Measurements from ENCODE around the gene MYOZ2.

The MYOZ2 gene

GRCh38 chr4:119103263-119103662 lies 32.4 kb upstream of the MYOZ2 start:
- H3K4me3 ChIP-seq (IDR thresholded peaks at IDR 0.05; ENCODE audit: insufficient read depth, low read depth, low read length), result no peak overlapping the region
- no peaks in the 10 kb centered on the region for H3K4me1 ChIP-seq (ENCODE audit: low read depth, poor library complexity, severe bottlenecking)
- no peak overlapping the region for H3K4me2 ChIP-seq
- no peak overlapping the region for H3K27ac ChIP-seq
- H3K9ac ChIP-seq, result no peak overlapping the region
- no peaks in the 10 kb centered on the region for H3K27me3 ChIP-seq (ENCODE audit: insufficient read depth, low read depth)
- H3K36me3 ChIP-seq (ENCODE audit: insufficient read depth), result no peaks in the 10 kb centered on the region
- no peaks in the 10 kb centered on the region for H4K20me1 ChIP-seq (ENCODE audit: insufficient read depth)
- no peak for TF ChIP-seq CTCF (conservative IDR thresholded peaks at IDR 0.05; ENCODE audit: low read depth, low read length)
- no peak overlapping the region for H2AFZ ChIP-seq (ENCODE audit: low read depth)
- no peaks in the 10 kb centered on the region for H3K79me2 ChIP-seq (ENCODE audit: insufficient read depth, low read depth)

DNA sequence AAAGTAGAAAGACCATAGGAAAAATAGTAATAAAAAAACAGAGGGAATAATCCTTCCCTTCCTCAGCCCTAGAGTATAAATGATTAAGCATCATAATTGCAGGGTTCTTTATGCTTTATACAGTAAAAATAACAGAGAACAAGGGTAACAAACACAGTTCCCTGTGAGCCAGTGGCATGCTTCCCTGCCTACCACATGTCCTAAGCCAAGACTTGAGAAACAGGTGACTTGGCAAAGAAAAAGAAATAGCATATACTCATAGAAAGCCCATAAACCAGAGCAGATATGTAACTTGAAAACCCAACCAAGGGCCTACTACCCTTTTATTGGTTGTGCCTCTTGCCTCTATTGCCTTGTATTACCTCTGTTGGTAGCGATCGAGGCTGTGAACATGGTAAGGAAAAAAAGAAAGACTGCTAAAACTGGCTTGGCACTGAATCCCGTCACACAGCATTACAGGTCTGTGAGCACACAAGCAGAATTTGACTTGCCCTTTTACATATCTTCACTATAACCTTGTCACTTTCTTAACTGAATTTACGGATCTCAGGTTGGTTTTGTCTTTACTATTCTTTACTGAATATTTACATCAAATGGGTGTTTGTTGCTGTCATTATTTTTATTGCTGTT lies 30.9 kb upstream of the MYOZ2 start:
- Histone ChIP-seq H3K36me3 (ENCODE audit: insufficient read depth) (no peaks in the 10 kb centered on the region), H3K4me2 (no peak overlapping the region), H3K27me3 (ENCODE audit: insufficient read depth, low read depth) (no peaks in the 10 kb centered on the region), H3K27ac (no peak overlapping the region), H2AFZ (ENCODE audit: low read depth) (no peak overlapping the region), H3K9ac (no peak overlapping the region), H3K4me3 (IDR thresholded peaks at IDR 0.05; ENCODE audit: insufficient read depth, low read depth, low read length) (no peak overlapping the region), H3K79me2 (ENCODE audit: insufficient read depth, low read depth) (no peaks in the 10 kb centered on the region), H4K20me1 (ENCODE audit: insufficient read depth) (no peaks in the 10 kb centered on the region), H3K4me1 (ENCODE audit: low read depth, poor library complexity, severe bottlenecking) (no peaks in the 10 kb centered on the region)
- TF ChIP-seq CTCF (conservative IDR thresholded peaks at IDR 0.05; ENCODE audit: low read depth, low read length), result no peak

- Histone ChIP-seq H3K4me2 (no peak overlapping the region), H3K4me3 (IDR thresholded peaks at IDR 0.05; ENCODE audit: insufficient read depth, low read depth, low read length) (no peak overlapping the region), H3K27ac (no peak overlapping the region)
Observed at GRCh38 chr4:119105605-119106004, 30.0 kb upstream of the MYOZ2 start.

DNA sequence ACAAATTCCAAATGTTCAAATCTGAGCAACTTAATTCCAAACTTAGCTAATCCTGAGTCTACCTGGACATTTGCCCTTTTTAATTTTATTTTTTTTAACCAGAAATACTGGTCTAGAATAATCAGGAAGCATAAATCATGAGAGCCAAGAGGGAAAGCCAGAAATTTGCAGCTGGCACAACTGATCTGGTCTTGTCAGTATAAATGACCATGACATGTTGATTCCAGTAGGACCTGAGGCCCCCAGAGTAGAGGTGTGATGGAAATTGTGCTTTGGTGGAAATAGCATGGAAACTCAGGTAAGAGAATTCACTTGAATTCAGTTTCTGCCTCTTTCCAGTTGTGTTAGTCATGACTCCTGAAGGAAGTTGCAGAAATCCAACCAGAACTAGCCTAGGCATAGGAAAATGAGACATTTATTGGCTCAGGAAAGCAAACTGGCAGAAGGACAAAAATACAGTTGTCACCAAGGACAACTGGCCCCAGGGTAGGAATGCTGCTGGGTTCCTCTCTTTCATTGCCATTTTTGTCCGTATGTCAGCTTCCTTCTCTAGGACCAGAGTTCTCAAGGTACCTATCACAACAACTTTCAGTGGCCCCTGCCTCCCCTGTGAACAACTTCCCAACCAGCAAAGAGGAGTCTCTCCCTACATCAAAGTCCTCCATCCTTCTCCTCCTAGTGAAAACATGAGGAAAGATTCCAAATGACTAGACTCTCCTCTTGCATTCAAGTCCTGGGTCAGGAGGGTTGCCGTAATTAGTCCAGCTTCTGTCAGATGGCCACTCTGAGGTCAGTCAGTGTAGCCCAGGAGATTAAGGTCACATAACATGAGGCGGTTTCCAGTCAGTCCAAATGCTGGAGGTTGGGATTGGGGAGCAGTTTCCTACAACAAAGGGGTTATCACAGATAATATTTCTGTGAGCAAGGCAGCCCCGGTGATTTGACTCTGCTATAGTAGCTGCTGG lies 29.3 kb upstream of the MYOZ2 start:
- TF ChIP-seq CTCF (conservative IDR thresholded peaks at IDR 0.05; ENCODE audit: low read depth, low read length), result no peak
- Histone ChIP-seq H3K4me1 (ENCODE audit: low read depth, poor library complexity, severe bottlenecking) (no peaks in the 10 kb centered on the region), H3K79me2 (ENCODE audit: insufficient read depth, low read depth) (no peaks in the 10 kb centered on the region), H3K36me3 (ENCODE audit: insufficient read depth) (no peaks in the 10 kb centered on the region), H3K9ac (no peak overlapping the region), H3K4me2 (no peak overlapping the region), H2AFZ (ENCODE audit: low read depth) (no peak overlapping the region), H3K27me3 (ENCODE audit: insufficient read depth, low read depth) (no peaks in the 10 kb centered on the region), H4K20me1 (ENCODE audit: insufficient read depth) (no peaks in the 10 kb centered on the region), H3K27ac (no peak overlapping the region), H3K4me3 (IDR thresholded peaks at IDR 0.05; ENCODE audit: insufficient read depth, low read depth, low read length) (no peak overlapping the region)

More at GRCh38 chr4:119105605-119106004, 30.0 kb upstream of the MYOZ2 start:
- Histone ChIP-seq H2AFZ (ENCODE audit: low read depth) (no peak overlapping the region), H4K20me1 (ENCODE audit: insufficient read depth) (no peaks in the 10 kb centered on the region), H3K36me3 (ENCODE audit: insufficient read depth) (no peaks in the 10 kb centered on the region), H3K27me3 (ENCODE audit: insufficient read depth, low read depth) (no peaks in the 10 kb centered on the region), H3K9ac (no peak overlapping the region), H3K4me1 (ENCODE audit: low read depth, poor library complexity, severe bottlenecking) (no peaks in the 10 kb centered on the region), H3K79me2 (ENCODE audit: insufficient read depth, low read depth) (no peaks in the 10 kb centered on the region)
- TF ChIP-seq CTCF (conservative IDR thresholded peaks at IDR 0.05; ENCODE audit: low read depth, low read length), result no peak
